Caco-2 (cell line): Measurements from ENCODE around the gene SOX15. TPM values are rescaled to one million over a fixed set of nuclear protein-coding genes. Genes with fewer than 3 reads are reported as not detected.

Experiments
- BruUV-seq: library from RNA; stranded (reverse); fragments of 400-500 nt; replicated peaks from 2 replicates; lab custom pipeline; 2021; lab: Mats Ljungman, UMichigan
- CTCF ChIA-PET: fragments of 300-600 bp; sonication (Branson Sonifier 250); formaldehyde crosslinking; loops from one replicate; lab custom pipeline; 2022; ENCODE audit warnings: antibody characterized with exemption; lab: Charles Lee
- POLR2A ChIA-PET: fragments of 300-600 bp; sonication (Branson Sonifier 250); formaldehyde crosslinking; loops from one replicate; lab custom pipeline; 2022; ENCODE audit warnings: antibody characterized with exemption; lab: Charles Lee
- DNase-seq, 2 experiments: peaks; one replicate each; pipeline versions ENCODE4 v3.0.0 to v3.0.0-alpha.2; 2020 to 2022
- H3K27me3 ChIP-seq: replicated peaks from 2 replicates; pipeline ENCODE4 v1.6.0; 2011; ENCODE audit warnings: low read length; ENCODE audit not compliant: control insufficient read depth, insufficient read depth
- H3K36me3 ChIP-seq: 2 replicates; pipeline ENCODE4 v1.5.1; 2011; ENCODE audit warnings: low read length; ENCODE audit not compliant: control insufficient read depth, insufficient read depth
- H3K4me1 ChIP-seq: fragments of 250-450 bp; sonication (Bioruptor Pico); 2 replicates; pipeline ENCODE4 v1.5.1; 2020; ENCODE audit warnings: mild to moderate bottlenecking
- H3K4me3 ChIP-seq: 2 replicates; pipeline ENCODE4 v1.5.1; 2011; ENCODE audit warnings: low read depth, mild to moderate bottlenecking, control low read depth, low read length
- H3K9me3 ChIP-seq: fragments of 250-450 bp; sonication (Bioruptor Pico); 2 replicates; pipeline ENCODE4 v1.5.1; 2020; ENCODE audit warnings: mild to moderate bottlenecking, moderate library complexity
- H3K27ac Mint-ChIP-seq: one replicate; pipeline ENCODE4 v1.8.0; 2022; ENCODE audit warnings: mixed read lengths; ENCODE audit not compliant: unreplicated experiment
- H3K27me3 Mint-ChIP-seq: one replicate; pipeline ENCODE4 v1.8.0; 2022; ENCODE audit warnings: mixed read lengths; ENCODE audit not compliant: insufficient read depth, unreplicated experiment
- H3K36me3 Mint-ChIP-seq: one replicate; pipeline ENCODE4 v1.8.0; 2022; ENCODE audit warnings: mild to moderate bottlenecking, mixed read lengths; ENCODE audit not compliant: insufficient read depth, unreplicated experiment
- H3K4me1 Mint-ChIP-seq: one replicate; pipeline ENCODE4 v1.8.0; 2022; ENCODE audit warnings: low read depth, mixed read lengths; ENCODE audit not compliant: unreplicated experiment
- H3K4me3 Mint-ChIP-seq: one replicate; pipeline ENCODE4 v1.8.0; 2022; ENCODE audit warnings: mild to moderate bottlenecking, moderate library complexity, mixed read lengths; ENCODE audit not compliant: unreplicated experiment
- H3K9me3 Mint-ChIP-seq: one replicate; pipeline ENCODE4 v1.8.0; 2022; ENCODE audit warnings: mixed read lengths; ENCODE audit not compliant: unreplicated experiment
- CTCF ChIP-seq, 2 experiments: fragments of 200-600 bp in 1 of 2; IDR thresholded peaks; 1 replicate in 1 of 2; 2 replicates in 1 of 2; pipeline versions ENCODE4 v1.5.1 to v1.8.0; 2011 to 2022; ENCODE audit warnings: antibody characterized with exemption in 1 of 2, control low read depth in 1 of 2, inconsistent platforms in 1 of 2, low read depth in 1 of 2, low read length in 1 of 2, mild to moderate bottlenecking in 1 of 2, moderate library complexity in 1 of 2; ENCODE audit not compliant: insufficient read depth in 1 of 2, severe bottlenecking in 1 of 2, unreplicated experiment in 1 of 2
- intact Hi-C: fragments of 100-400 bp; cut with micrococcal nuclease; formaldehyde crosslinking; loops from one replicate; pipeline ENCODE4 v1.10.0; 2022; ENCODE audit not compliant: unreplicated experiment
- total RNA-seq: library from RNA; stranded (reverse); gene quantifications from 2 replicates; pipeline ENCODE4 v1.2.3, GENCODE V29; 2022

The SOX15 gene
- total RNA-seq, 1 experiment from 2014 or later: not detected

- Mint-ChIP-seq H3K27ac (peak overlapping the region; percentile 85), H3K36me3 (peaks cover 84% of the 10 kb centered on the region), H3K9me3 (no peaks in the 10 kb centered on the region), H3K27me3 (no peaks in the 10 kb centered on the region), H3K4me3 (peak overlapping the region; percentile 96), H3K4me1 (peaks cover 25% of the 10 kb centered on the region)
- H3K9me3 ChIP-seq: no peaks in the 10 kb centered on the region
- intact Hi-C loops: no loop called here
- peaks cover 12% of the 10 kb centered on the region for H3K4me1 ChIP-seq
- ChIA-PET CTCF (no interaction called here), POLR2A (interaction anchor here (1.7 kb wide), 1 partner anchor 107 kb away, joined by 6 read pairs; the partner anchor contains the start of gene TP53)
- H3K4me3 ChIP-seq: no peak overlapping the region
- no peaks in the 10 kb centered on the region; the same call in 1 of the 2 replicates for H3K36me3 ChIP-seq
- no peak for DNase-seq
- H3K27me3 ChIP-seq: no peaks in the 10 kb centered on the region
- no peak for TF ChIP-seq CTCF (IDR thresholded peaks at IDR 0.05; ENCODE audit: insufficient read depth in 1 of 2, low read depth in 1 of 2, low read length in 1 of 2, severe bottlenecking in 1 of 2, unreplicated experiment in 1 of 2)
- no TSS peak for BruUV-seq
Measured at GRCh38 chr17:7579834-7580603, 9.9 kb downstream of the SOX15 start.

GRCh38 chr17:7579001-7579833, 10.7 kb downstream of the SOX15 start, which contains the start of gene CD68:
TSS of gene CD68 (plus strand) at chr17:7579638. CDS start at chr17:7579678, 40 bp downstream.
- H3K4me3 Mint-ChIP-seq: peak within 1 kb of the TSS; percentile 96
- no peaks in the 10 kb centered on the region for H3K9me3 ChIP-seq
- no peak for TF ChIP-seq CTCF (IDR thresholded peaks at IDR 0.05; ENCODE audit: insufficient read depth in 1 of 2, low read depth in 1 of 2, low read length in 1 of 2, severe bottlenecking in 1 of 2, unreplicated experiment in 1 of 2)
- no peaks in the 10 kb centered on the region for H3K27me3 ChIP-seq
- no peaks in the 10 kb centered on the region; the same call in 1 of the 2 replicates for H3K36me3 ChIP-seq
- intact Hi-C loops: no loop called here
- H3K36me3 Mint-ChIP-seq: peaks cover 92% of the 10 kb centered on the region
- BruUV-seq: no TSS peak
- H3K4me1 Mint-ChIP-seq: peaks cover 21% of the 10 kb centered on the region
- no peak within 1 kb of the TSS for H3K4me3 ChIP-seq
- CTCF ChIA-PET: interaction anchor here (0.7 kb wide), 1 partner anchor 19 kb away, joined by 3 read pairs; no protein-coding TSS in a partner anchor
- no peaks in the 10 kb centered on the region for H3K9me3 Mint-ChIP-seq
- POLR2A ChIA-PET: interaction anchor here (0.5 to 1.7 kb wide), 3 partner anchors 64 to 462 kb away, joined by 3 to 6 read pairs (median 3); partner anchors contain the start of gene TP53
- H3K27me3 Mint-ChIP-seq: no peaks in the 10 kb centered on the region
- peak within 1 kb of the TSS; percentile 85 for H3K27ac Mint-ChIP-seq
- H3K4me1 ChIP-seq: peaks cover 20% of the 10 kb centered on the region
- peak; percentile 60 to 79 for DNase-seq
